Measurements from ENCODE around the gene TMTC2.

Gene TMTC2

GRCh38 chr12:82848845-82849244 is 162.1 kb downstream of the TMTC2 start:
- no peak for DNase-seq (ENCODE audit: low read depth)

GRCh38 chr12:82852529-82852928 is 165.8 kb downstream of the TMTC2 start:
- no peak for DNase-seq (ENCODE audit: low read depth)

GRCh38 chr12:82855872-82856271 is 169.2 kb downstream of the TMTC2 start:
- no peak for DNase-seq (ENCODE audit: low read depth)

GRCh38 chr12:82857276-82857675 is 170.6 kb downstream of the TMTC2 start:
- no peak for DNase-seq (ENCODE audit: low read depth)

GRCh38 chr12:82857911-82858533 is 171.3 kb downstream of the TMTC2 start:
- DNase-seq (ENCODE audit: low read depth) = no peak

GRCh38 chr12:82858534-82858917 is 171.8 kb downstream of the TMTC2 start:
- DNase-seq (ENCODE audit: low read depth) = no peak

GRCh38 chr12:82862069-82862841 is 175.5 kb downstream of the TMTC2 start:
- no peak for DNase-seq (ENCODE audit: low read depth)

GRCh38 chr12:82862876-82863649 is 176.4 kb downstream of the TMTC2 start:
- no peak for DNase-seq (ENCODE audit: low read depth)

GRCh38 chr12:82866227-82866775 is 179.6 kb downstream of the TMTC2 start:
- DNase-seq (ENCODE audit: low read depth) = no peak

- DNase-seq (ENCODE audit: low read depth) = no peak
Observed at GRCh38 chr12:82866946-82867345, 180.2 kb downstream of the TMTC2 start.

GRCh38 chr12:82867762-82868500 is 181.2 kb downstream of the TMTC2 start:
- DNase-seq (ENCODE audit: low read depth) = no peak

- no peak for DNase-seq (ENCODE audit: low read depth)
Observed at GRCh38 chr12:82870771-82871377, 184.2 kb downstream of the TMTC2 start.

GRCh38 chr12:82872088-82872487 is 185.4 kb downstream of the TMTC2 start:
- no peak for DNase-seq (ENCODE audit: low read depth)

GRCh38 chr12:82873309-82873708 is 186.6 kb downstream of the TMTC2 start:
- no peak for DNase-seq (ENCODE audit: low read depth)

GRCh38 chr12:82873951-82874350 is 187.2 kb downstream of the TMTC2 start:
- DNase-seq (ENCODE audit: low read depth) = no peak

GRCh38 chr12:82874945-82875344 is 188.2 kb downstream of the TMTC2 start:
- no peak for DNase-seq (ENCODE audit: low read depth)

GRCh38 chr12:82876075-82876474 is 189.4 kb downstream of the TMTC2 start:
- no peak for DNase-seq (ENCODE audit: low read depth)

- no peak for DNase-seq (ENCODE audit: low read depth)
Observed at GRCh38 chr12:82877963-82878362, 191.3 kb downstream of the TMTC2 start.

- DNase-seq (ENCODE audit: low read depth) = no peak
Observed at GRCh38 chr12:82880442-82880901, 193.8 kb downstream of the TMTC2 start.

GRCh38 chr12:82883394-82884355 is 197.0 kb downstream of the TMTC2 start:
- no peak for DNase-seq (ENCODE audit: low read depth)

Measured in T-helper 22 cell (primary cell).